Gastroesophageal sphincter (tissue), 3 donors: Measurements from ENCODE around the gene APPBP2.

ENCODE experiments used
- EP300 ChIP-seq: sonication (generic); formaldehyde crosslinking; IDR thresholded peaks from one replicate; pipeline ENCODE4 v1.6.1; 2017; ENCODE audit warnings: antibody characterized with exemption, mild to moderate bottlenecking
- POLR2A ChIP-seq, 2 donors: fragments of 450-650 bp; IDR thresholded peaks; one replicate each; pipeline ENCODE4 v1.6.1; 2017; ENCODE audit warnings: antibody characterized with exemption in 2 of 2, mild to moderate bottlenecking in 2 of 2, moderate library complexity in 1 of 2
- POLR2AphosphoS5 ChIP-seq: sonication (generic); formaldehyde crosslinking; IDR thresholded peaks from one replicate; pipeline ENCODE4 v1.6.1; 2017; ENCODE audit warnings: antibody characterized with exemption
- TF ChIP-seq, protein P1 (sequence below), 4 experiments: fragments of 200-600 bp in 2 of 4; fragments of 450-650 bp in 2 of 4; sonication (generic) in 1 of 4; IDR thresholded peaks; one replicate each; pipeline ENCODE4 v1.5.1; 2017 to 2019; ENCODE audit warnings: antibody characterized with exemption in 4 of 4, mild to moderate bottlenecking in 2 of 4, moderate library complexity in 2 of 4

DNA sequence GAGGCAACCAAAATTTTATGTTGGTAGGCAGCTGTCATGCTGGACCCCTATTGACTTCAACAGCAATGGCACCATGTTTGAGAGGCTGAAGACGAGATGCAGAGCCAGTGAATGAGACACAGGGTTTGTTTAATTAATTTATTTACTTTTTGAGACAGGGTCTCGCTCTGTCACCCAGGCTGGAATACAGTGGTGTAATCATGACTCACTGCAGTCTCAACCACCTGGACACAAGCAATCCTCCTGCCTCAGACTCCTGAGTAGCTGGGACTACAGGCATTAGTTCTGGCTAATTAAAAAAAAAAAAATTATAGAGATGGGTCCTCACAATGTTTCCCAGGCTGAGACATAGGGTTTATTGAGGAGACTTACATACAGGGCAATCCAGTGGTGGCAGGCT lies 37.7 kb upstream of the APPBP2 start:
- TF ChIP-seq EP300 (no peak), POLR2A (IDR thresholded peaks at IDR 0.05) (no peak), POLR2AphosphoS5 (no peak)
- TF ChIP-seq, protein P1, sequence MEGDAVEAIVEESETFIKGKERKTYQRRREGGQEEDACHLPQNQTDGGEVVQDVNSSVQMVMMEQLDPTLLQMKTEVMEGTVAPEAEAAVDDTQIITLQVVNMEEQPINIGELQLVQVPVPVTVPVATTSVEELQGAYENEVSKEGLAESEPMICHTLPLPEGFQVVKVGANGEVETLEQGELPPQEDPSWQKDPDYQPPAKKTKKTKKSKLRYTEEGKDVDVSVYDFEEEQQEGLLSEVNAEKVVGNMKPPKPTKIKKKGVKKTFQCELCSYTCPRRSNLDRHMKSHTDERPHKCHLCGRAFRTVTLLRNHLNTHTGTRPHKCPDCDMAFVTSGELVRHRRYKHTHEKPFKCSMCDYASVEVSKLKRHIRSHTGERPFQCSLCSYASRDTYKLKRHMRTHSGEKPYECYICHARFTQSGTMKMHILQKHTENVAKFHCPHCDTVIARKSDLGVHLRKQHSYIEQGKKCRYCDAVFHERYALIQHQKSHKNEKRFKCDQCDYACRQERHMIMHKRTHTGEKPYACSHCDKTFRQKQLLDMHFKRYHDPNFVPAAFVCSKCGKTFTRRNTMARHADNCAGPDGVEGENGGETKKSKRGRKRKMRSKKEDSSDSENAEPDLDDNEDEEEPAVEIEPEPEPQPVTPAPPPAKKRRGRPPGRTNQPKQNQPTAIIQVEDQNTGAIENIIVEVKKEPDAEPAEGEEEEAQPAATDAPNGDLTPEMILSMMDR (IDR thresholded peaks at IDR 0.05): no peak
